Measurements from ENCODE around the gene UGT1A6. TPM values are rescaled to one million over a fixed set of nuclear protein-coding genes. Genes with fewer than 3 reads are reported as not detected.

UGT1A6 gene
- total and polyA plus RNA-seq, 2 donors from 2014 or later = 43.7 to 110 TPM

DNA sequence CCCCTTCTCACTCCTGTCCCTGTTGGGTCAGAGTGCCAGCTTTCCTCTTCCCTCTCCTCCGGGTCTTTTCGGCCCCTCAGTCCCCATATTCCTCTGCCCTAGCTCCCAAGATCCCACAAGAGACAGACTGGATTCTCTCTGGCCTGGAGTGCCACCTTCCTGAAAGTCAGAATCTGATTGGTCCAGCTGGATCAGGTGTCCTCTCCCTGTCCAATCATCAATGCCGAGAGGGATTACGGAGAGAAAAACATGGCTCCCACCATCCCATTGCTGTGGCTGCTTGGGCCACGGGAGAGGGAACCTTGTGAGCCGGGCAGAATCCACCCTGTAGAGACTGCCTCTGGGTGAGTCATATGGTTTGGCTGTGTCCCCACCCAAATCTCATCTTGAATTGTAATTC, 82.7 kb downstream of the UGT1A6 start:
- no peak for TF ChIP-seq CTCF (IDR thresholded peaks at IDR 0.05; ENCODE audit: borderline replicate concordance, extremely low read depth, insufficient read depth)
- H3K9ac ChIP-seq (ENCODE audit: low read length in 3 of 3) = no peak overlapping the region
- no peak overlapping the region for H3K4me3 ChIP-seq (ENCODE audit: low read length in 3 of 3)
- no peak for FAIRE-seq
- peaks cover 0 to 18% (median 3%) of the 10 kb centered on the region in 3 donors for H3K36me3 ChIP-seq (ENCODE audit: control insufficient read depth in 2 of 3, insufficient read depth in 3 of 3, low read length in 3 of 3)
- no peaks in the 10 kb centered on the region for H3K27me3 ChIP-seq (ENCODE audit: control insufficient read depth, insufficient read depth, low read length)
- H3K9me3 ChIP-seq (ENCODE audit: control insufficient read depth in 2 of 3, insufficient read depth in 1 of 3, low read length in 3 of 3) = peaks cover 0 to 3% (median 0%) of the 10 kb centered on the region in 3 donors
- H3K27ac ChIP-seq (ENCODE audit: low read depth in 2 of 2, low read length in 2 of 2) = no peak overlapping the region
- intact Hi-C loops (cut with DNase I) = no loop called here
- no peak for DNase-seq
- no peaks in the 10 kb centered on the region for H3K4me1 ChIP-seq (ENCODE audit: control insufficient read depth in 2 of 3, insufficient read depth in 2 of 3, low read depth in 1 of 3, low read length in 3 of 3)

- H3K36me3 ChIP-seq (ENCODE audit: control insufficient read depth in 2 of 3, insufficient read depth in 3 of 3, low read length in 3 of 3) = peaks cover 0 to under 1% (median 0%) of the 10 kb centered on the region in 3 donors
- H3K9ac ChIP-seq (ENCODE audit: low read length in 3 of 3) = no peak within 1 kb of the TSS
- TF ChIP-seq CTCF (IDR thresholded peaks at IDR 0.05; ENCODE audit: borderline replicate concordance, extremely low read depth, insufficient read depth) = no peak
- FAIRE-seq (no peak), DNase-seq (no peak)
- H3K27me3 ChIP-seq (ENCODE audit: control insufficient read depth, insufficient read depth, low read length) = no peaks in the 10 kb centered on the region
- no peaks in the 10 kb centered on the region for H3K4me1 ChIP-seq (ENCODE audit: control insufficient read depth in 2 of 3, insufficient read depth in 2 of 3, low read depth in 1 of 3, low read length in 3 of 3)
- H3K9me3 ChIP-seq (ENCODE audit: control insufficient read depth in 2 of 3, insufficient read depth in 1 of 3, low read length in 3 of 3) = peaks cover 0 to 3% (median 0%) of the 10 kb centered on the region in 3 donors
- intact Hi-C loops (cut with DNase I) = no loop called here
- no peak within 1 kb of the TSS for H3K4me3 ChIP-seq (ENCODE audit: low read length in 3 of 3)
- no peak within 1 kb of the TSS for H3K27ac ChIP-seq (ENCODE audit: low read depth in 2 of 2, low read length in 2 of 2)
These were observed 85.3 kb downstream of the UGT1A6 start, which contains the start of gene MROH2A for GRCh38 chr2:233778030-233778429. TSS of gene MROH2A (plus strand) at chr2:233778330. CDS start at chr2:233779359, 1,029 bp downstream.

DNA sequence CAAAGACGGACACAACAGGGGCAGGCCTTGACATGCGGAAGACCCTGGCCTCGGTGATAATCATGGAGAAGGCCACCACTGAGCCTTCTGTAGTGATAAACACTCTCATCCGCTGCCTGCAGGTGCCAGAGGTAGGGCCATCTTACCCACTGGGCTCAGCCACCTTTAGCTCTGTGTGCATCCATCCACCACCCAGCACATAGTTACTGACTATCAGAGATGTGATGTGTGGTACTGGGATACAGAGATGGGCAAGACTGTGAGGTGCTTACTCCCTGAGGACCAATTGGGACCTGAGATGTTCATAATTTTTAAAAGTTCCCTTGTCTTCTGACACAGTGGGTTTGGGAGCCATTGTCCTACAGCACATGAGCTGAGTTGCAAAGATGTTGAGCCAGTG, 87.0 kb downstream of the UGT1A6 start:
- no peaks in the 10 kb centered on the region for H3K4me1 ChIP-seq (ENCODE audit: control insufficient read depth in 2 of 3, insufficient read depth in 2 of 3, low read depth in 1 of 3, low read length in 3 of 3)
- no peak for FAIRE-seq
- H3K36me3 ChIP-seq (ENCODE audit: control insufficient read depth in 2 of 3, insufficient read depth in 3 of 3, low read length in 3 of 3) = no peaks in the 10 kb centered on the region
- no peak for DNase-seq
- no peaks in the 10 kb centered on the region for H3K27me3 ChIP-seq (ENCODE audit: control insufficient read depth, insufficient read depth, low read length)
- no peak overlapping the region for H3K27ac ChIP-seq (ENCODE audit: low read depth in 2 of 2, low read length in 2 of 2)
- no peak overlapping the region for H3K4me3 ChIP-seq (ENCODE audit: low read length in 3 of 3)
- H3K9me3 ChIP-seq (ENCODE audit: control insufficient read depth in 2 of 3, insufficient read depth in 1 of 3, low read length in 3 of 3) = peaks cover 0 to 3% (median 0%) of the 10 kb centered on the region in 3 donors
- H3K9ac ChIP-seq (ENCODE audit: low read length in 3 of 3) = no peak overlapping the region
- TF ChIP-seq CTCF (IDR thresholded peaks at IDR 0.05; ENCODE audit: borderline replicate concordance, extremely low read depth, insufficient read depth) = no peak
- intact Hi-C loops (cut with DNase I) = no loop called here

DNA sequence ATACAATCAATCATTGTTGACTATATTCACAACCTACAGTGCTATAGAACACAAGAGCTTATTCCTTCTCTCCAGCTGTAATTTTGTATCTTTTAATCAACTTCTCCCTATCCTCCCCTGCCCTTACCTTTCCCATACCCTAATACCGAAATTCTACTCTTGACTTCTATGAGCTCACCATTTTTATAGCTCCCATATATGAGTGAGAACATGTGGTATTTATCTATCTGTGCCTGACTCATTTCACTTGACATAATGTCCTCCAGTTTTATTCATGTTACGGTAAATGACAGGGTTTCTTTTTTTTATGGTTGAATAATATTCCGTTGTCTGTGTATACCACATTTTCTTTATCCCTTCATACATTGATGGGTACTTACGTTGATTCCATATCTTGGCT, 88.1 kb downstream of the UGT1A6 start:
- Histone ChIP-seq H3K9ac (ENCODE audit: low read length in 3 of 3) (no peak overlapping the region), H3K27me3 (ENCODE audit: control insufficient read depth, insufficient read depth, low read length) (no peaks in the 10 kb centered on the region), H3K36me3 (ENCODE audit: control insufficient read depth in 2 of 3, insufficient read depth in 3 of 3, low read length in 3 of 3) (no peaks in the 10 kb centered on the region), H3K4me3 (ENCODE audit: low read length in 3 of 3) (no peak overlapping the region), H3K9me3 (ENCODE audit: control insufficient read depth in 2 of 3, insufficient read depth in 1 of 3, low read length in 3 of 3) (no peaks in the 10 kb centered on the region), H3K4me1 (ENCODE audit: control insufficient read depth in 2 of 3, insufficient read depth in 2 of 3, low read depth in 1 of 3, low read length in 3 of 3) (no peaks in the 10 kb centered on the region), H3K27ac (ENCODE audit: low read depth in 2 of 2, low read length in 2 of 2) (no peak overlapping the region)
- no peak for TF ChIP-seq CTCF (IDR thresholded peaks at IDR 0.05; ENCODE audit: borderline replicate concordance, extremely low read depth, insufficient read depth)
- FAIRE-seq (no peak), DNase-seq (no peak)
- intact Hi-C loops (cut with DNase I) = no loop called here
